Measurements from ENCODE around the gene SCAPER. TPM values are rescaled to one million over a fixed set of nuclear protein-coding genes. Genes with fewer than 3 reads are reported as not detected.

Gene SCAPER
- total RNA-seq = 4.9 and 6.9 TPM in 2 replicates

GRCh38 chr15:76905013-76905839 lies at the start of gene SCAPER:
TSS of gene SCAPER (minus strand) at chr15:76905340. CDS start at chr15:76883817, 21,523 bp downstream.

GRCh38 chr15:76931397-76932134 lies 26.4 kb upstream of the SCAPER start, which contains the start of gene RCN2:
TSS of gene RCN2 (plus strand) at chr15:76931749. CDS start at chr15:76931842, 93 bp downstream.

GRCh38 chr15:76336254-76337058 lies 568.7 kb downstream of the SCAPER start, which contains the start of gene ISL2:
TSS of gene ISL2 (plus strand) at chr15:76336773. CDS start at chr15:76336884, 111 bp downstream.

GRCh38 chr15:76311100-76311953 lies 593.8 kb downstream of the SCAPER start, which contains the start of gene ETFA:
TSS of gene ETFA (minus strand) at chr15:76311469. CDS start at chr15:76311388, 81 bp downstream.

Other genes starting within 250 kb of the SCAPER start
- 64.1 and 70.9 TPM in 2 replicates for gene RCN2, start 26.4 kb upstream of the SCAPER start, total RNA-seq
- 0.60 TPM in 1 of 2 replicates, not detected in the other for gene PSTPIP1, start 89.8 kb upstream of the SCAPER start, total RNA-seq
- gene TSPAN3, start 165.8 kb upstream of the SCAPER start, total RNA-seq = 287 and 304 TPM in 2 replicates